OCI-M2 (cell line): ENCODE results near the gene RGS7.
"Not testable (repeated sequence)": the region's sequence is repeated elsewhere in the genome, so short reads cannot be mapped to it uniquely, and the experiment has no call there.

ENCODE experiments used
- DNase-seq: peaks from one replicate; lab custom pipeline; 2025; ENCODE audit not compliant: unreplicated experiment; lab: John Stamatoyannopoulos, UW

RGS7 gene

DNA sequence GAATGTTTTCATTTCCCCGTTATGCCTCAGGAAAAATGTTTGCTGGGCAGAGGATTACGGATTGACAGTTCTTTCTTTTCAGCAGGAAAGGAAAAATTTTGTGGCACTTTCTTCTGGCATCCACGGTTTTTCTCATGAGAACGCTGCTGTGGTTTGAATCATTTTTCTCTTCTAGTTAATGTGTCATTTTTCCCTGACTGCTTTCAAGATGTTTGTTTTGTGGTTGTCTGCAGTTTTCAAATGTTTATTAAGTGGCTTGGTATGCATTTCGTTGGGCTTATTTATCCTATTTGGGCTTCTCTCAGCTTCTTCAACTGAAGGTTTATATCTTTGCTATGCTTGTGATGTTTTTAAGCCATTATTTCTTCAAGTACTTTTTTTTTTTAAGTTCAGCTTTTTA, 359.0 kb downstream of the RGS7 start:
- DNase-seq = no peak

GRCh38 chr1:240993004-240993403, 364.0 kb downstream of the RGS7 start:
- no peak for DNase-seq

- DNase-seq = no peak
Observed at GRCh38 chr1:240991230-240991629, 365.8 kb downstream of the RGS7 start.

- DNase-seq = no peak
Observed at GRCh38 chr1:240987928-240988327, 369.1 kb downstream of the RGS7 start.

DNA sequence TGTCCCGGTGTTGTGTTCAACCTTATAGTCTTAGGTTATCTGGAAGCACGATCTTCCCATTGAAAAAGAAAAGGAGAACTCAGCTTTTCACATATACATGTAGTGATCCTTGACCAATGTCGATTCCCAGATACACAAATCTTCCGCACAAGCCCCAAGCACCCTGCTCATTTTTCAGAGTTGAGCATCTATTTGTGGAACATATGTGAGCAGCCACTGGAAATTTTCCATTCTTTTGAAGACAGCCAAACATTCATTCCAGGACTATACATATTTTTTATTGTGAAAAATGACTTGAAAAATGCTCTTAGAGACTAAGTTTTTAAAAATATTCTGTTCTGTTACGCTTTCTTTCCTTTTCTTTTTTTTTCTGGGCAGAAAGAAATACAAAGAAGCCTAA, 371.9 kb downstream of the RGS7 start:
- no peak for DNase-seq

GRCh38 chr1:240980342-240980741, 376.7 kb downstream of the RGS7 start:
- DNase-seq = no peak

DNA sequence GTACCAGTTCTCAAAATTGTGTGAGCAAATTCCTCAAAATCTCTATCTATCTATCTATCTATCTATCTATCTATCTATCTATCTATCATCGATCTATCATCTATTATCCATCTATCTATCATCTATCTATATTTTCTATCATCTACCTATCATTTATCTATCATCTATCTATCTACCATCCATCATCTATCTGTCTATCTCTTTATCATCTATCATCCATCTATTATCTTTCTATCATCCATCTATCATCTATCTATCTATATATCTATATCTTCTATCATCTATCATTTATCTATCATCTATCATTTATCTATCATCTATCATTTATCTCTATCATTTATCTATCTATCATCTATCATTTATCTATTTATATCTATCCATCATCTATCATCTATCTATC, 380.3 kb downstream of the RGS7 start:
- no peak for DNase-seq

- DNase-seq = no peak
Observed at GRCh38 chr1:240973875-240974274, 383.1 kb downstream of the RGS7 start.

GRCh38 chr1:240972059-240972458, 384.9 kb downstream of the RGS7 start:
- not testable (repeated sequence) for DNase-seq

DNA sequence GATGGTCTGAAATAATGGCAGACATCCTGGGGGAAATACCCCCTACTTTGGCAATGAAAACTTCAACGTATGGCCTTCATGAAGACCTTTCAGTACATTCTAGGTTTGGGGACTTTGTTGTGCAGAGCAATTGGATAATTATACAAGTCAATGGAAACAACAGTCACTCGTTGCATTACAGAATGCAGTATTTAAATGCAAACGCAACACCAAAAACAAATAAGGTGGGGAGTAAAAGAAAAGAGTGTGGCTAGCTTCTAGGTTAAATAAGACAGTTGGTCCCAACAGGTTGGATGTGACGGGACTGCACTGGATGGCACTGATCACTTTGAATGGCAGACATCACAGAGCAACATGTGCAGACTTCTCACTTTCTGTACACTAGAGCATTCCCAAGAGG, 386.8 kb downstream of the RGS7 start:
- no peak for DNase-seq

- DNase-seq = no peak
Observed at GRCh38 chr1:240968864-240969263, 388.1 kb downstream of the RGS7 start.

DNA sequence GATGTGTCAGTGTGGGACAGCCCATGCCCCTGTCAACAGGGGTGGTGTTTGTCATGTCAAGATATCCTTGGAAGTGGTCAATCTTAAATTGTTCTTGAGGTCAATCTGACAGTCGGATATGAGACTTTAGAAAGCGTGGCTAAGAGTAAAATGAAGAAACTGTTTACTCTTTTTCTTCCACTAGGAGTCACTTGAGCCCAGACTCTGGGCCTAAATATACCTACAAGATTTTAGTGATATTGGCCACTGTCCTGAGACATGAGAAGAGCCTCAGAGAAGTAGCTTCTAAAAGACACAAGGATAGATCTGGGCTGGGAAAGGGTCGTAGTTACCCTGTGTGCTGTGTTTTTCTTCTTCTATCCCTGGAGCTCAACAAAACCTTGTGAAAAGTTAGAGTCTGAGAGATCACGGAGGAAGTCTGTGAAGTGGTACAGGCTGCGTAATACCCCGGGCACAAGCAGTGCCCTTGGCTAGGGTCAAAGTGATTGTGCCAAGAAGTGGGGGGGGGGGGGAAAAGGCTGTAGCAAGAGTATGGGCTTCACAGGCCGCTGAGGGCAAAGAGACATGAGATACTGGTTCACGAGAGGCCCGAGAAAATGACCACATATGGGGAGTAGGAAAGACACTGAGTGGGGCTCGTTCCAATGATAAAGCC, 389.8 kb downstream of the RGS7 start:
- no peak for DNase-seq

DNA sequence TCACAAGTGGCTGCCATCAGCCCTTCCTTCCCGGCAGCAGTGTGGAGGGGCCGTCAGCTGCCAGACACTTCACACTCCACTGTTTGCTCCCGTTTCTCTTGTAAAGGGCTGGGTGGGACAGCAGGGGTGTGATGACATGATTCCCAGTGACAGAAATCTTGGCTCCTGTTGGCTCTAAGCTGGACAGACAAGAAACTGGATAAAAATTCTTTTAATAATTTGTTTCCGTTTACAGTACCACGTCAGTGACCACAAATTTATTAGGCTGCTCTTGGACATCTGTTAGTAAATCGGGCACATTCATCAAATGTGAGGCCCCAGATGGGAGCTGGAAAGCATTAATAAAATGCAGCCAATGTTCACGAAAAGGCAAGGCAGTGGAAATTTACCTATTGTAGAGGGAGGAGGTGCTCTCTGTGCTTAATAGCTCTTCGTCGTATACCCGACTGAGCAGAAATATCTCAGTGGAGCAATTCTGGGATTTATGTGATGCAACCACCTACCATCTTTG, 391.4 kb downstream of the RGS7 start:
- DNase-seq = no peak

- no peak for DNase-seq
Observed at GRCh38 chr1:240962086-240962485, 394.9 kb downstream of the RGS7 start.

GRCh38 chr1:240956424-240956823, 400.6 kb downstream of the RGS7 start:
- DNase-seq = no peak

GRCh38 chr1:240956020-240956419, 401.0 kb downstream of the RGS7 start:
- no peak for DNase-seq

GRCh38 chr1:240947438-240948224, 409.4 kb downstream of the RGS7 start:
- DNase-seq = no peak

GRCh38 chr1:240946926-240947325, 410.1 kb downstream of the RGS7 start:
- no peak for DNase-seq

GRCh38 chr1:240942901-240943300, 414.1 kb downstream of the RGS7 start:
- DNase-seq = no peak

DNA sequence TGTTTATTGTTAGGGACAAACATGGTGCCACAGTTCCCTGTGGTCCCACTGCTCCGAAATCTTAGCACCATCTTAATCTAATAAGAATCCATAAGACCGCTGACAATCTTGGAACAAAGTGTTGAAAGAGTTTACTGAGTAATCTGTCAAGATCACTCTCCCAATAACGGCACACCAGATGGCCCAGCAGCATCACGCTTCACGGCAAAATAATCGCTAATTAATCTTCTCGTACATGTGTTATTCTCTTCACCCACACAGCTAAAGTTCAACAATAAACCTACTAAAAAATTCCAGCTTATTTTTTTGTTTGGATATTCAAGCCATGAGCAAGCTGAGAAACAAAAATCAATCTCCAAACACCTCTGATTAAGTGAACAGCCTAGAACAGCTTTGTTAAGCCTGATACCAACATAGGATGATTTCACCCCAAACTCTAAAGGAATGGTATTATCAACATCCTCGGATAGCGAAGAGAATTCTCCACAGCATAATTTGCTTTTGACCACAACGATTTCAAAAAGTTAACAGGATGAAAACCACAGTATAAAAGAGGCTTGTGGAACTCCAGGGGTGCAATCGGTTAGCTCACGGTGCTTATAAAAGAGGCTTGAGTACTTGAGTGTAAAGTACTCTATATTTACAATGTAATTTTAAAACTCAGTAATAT, 415.2 kb downstream of the RGS7 start:
- DNase-seq = no peak

GRCh38 chr1:240936911-240937668, 419.9 kb downstream of the RGS7 start:
- DNase-seq = no peak
